GM18517 (cell line): ENCODE measurements around the gene COL4A1.

Experiments
- ATAC-seq: cut with Tn5 transposase; IDR thresholded peaks from one replicate; pipeline ENCODE4 v1.9.1; 2021; ENCODE audit warnings: mild to moderate bottlenecking, moderate library complexity; ENCODE audit not compliant: unreplicated experiment

COL4A1 gene

GRCh38 chr13:110297766-110298504 lies 9.0 kb downstream of the COL4A1 start:
- no peak for ATAC-seq

DNA sequence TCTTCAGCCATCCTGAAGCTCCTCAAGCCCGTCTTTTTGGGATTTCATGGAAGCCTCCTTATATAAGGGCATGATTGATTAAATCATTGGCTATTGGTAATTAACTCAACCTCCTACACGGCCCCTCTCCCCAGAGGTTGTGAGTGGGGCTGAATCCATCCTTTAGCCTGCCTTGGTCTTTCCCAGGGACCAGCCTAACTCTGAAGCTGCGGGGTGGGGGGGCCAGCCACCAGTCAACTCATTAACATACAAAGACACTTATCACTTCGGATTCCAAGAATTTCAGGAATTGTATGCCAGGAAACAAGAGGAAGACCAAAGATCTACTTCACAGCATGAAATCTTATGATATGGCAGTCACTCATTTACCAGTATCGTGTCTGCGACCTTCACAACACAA lies 9.9 kb downstream of the COL4A1 start:
- ATAC-seq = no peak

GRCh38 chr13:110294622-110295021 lies 12.3 kb downstream of the COL4A1 start:
- no peak for ATAC-seq

DNA sequence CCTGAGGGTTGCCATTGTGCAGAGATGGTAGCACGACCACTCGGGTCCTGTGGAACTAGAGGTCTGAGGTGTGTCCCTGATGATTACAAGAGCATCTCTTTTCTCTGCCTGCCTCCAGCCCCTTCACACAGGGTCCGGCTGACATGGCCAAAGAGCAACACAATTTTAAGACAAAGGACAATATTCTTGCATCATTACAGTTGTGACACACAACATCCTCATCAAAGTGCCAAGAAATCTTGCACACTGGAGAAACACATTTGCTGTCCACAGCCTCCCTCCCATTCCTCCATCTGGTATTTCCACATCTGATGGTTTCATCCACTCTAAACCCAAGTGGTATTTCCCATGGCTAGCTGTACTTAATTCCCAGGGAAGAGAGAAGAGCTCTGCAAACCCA lies 12.8 kb downstream of the COL4A1 start:
- ATAC-seq = no peak

DNA sequence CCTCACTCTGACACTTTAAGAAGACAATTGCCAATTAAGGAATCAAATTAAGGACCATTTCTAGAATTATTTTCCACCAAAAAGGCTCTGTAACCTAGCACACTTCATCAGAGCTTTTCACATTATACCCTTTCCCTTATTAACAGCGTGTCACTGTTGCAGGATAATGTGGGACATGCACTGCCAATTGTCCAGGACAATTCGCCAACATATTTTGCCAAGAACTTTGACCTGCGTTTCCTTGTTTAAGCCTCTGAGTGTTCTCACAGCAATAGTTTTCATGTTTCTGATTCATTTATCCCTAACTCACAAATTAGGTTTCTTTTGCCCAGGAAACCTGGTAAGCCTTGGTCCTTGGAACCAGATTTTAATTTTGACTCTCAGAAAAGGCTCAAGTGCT lies 13.3 kb downstream of the COL4A1 start:
- ATAC-seq = no peak

DNA sequence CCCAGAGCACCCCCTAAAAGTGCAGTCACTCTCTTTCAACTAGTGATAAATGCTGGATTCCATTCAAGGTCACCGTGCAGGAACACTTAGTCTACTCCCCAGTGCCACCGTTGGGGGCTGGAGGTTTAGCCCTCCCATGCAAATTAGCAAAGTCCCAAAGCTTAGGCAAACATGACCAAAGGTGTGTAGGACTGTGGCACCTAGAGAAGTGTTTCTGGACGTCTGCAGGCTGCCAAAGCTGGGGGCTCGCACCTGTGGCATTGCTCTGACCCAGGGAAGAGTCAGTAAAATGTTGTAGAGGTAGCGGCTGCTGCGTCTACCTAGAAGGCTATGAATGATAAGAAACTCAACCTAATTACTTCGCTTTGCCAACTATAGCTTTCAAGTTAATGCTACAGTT lies 13.9 kb downstream of the COL4A1 start:
- ATAC-seq = no peak

GRCh38 chr13:110291286-110291685 lies 15.7 kb downstream of the COL4A1 start:
- ATAC-seq = no peak

GRCh38 chr13:110290826-110291225 lies 16.1 kb downstream of the COL4A1 start:
- ATAC-seq = no peak

- ATAC-seq = no peak
Observed at GRCh38 chr13:110290153-110290552, 16.8 kb downstream of the COL4A1 start.

DNA sequence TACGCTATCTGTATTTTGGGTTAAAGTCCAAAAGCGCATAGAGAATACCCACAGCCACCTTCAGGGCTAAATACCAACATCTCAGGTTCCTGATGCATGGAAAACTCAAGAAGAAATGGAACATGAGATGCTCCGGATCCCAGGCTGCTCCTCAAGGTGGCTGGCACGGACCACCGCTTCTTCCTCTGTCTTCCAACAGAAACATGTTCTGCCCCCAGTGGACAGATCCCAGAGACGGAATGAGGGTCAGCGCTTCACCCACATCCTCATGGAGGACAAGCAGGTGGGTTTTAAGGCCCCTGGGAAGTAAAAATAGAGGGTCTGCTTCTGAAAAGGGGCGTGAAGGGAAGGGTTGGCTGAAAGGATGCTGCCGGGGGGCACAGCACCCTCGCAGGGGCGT lies 17.3 kb downstream of the COL4A1 start:
- ATAC-seq = no peak

DNA sequence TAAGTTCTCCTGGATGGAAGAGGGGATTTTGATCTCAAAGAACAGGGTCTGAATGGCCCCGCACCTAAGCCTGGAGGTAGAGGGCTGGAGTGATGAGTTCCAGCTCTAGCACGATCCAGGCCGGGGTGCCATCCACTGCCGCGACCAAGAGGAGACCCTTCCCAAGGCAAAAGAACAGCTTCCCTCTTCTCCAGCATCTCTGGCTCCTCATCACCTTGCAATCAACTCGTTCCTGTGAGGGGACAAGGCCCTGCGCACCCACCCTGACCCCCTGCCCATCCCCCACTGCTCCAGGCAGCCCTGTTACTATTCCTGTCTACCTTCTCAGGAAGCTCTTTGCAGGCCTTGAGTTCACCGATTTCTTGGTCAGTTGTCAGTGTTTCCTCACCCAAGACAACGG lies 17.8 kb downstream of the COL4A1 start:
- ATAC-seq = no peak

GRCh38 chr13:110286833-110287819 lies 19.8 kb downstream of the COL4A1 start:
- ATAC-seq = no peak

GRCh38 chr13:110285991-110286832 lies 20.7 kb downstream of the COL4A1 start:
- ATAC-seq = no peak

GRCh38 chr13:110284779-110285484 lies 22.0 kb downstream of the COL4A1 start:
- no peak for ATAC-seq

- no peak for ATAC-seq
Observed at GRCh38 chr13:110283736-110284517, 23.0 kb downstream of the COL4A1 start.

GRCh38 chr13:110282316-110282841 lies 24.6 kb downstream of the COL4A1 start:
- ATAC-seq = no peak

DNA sequence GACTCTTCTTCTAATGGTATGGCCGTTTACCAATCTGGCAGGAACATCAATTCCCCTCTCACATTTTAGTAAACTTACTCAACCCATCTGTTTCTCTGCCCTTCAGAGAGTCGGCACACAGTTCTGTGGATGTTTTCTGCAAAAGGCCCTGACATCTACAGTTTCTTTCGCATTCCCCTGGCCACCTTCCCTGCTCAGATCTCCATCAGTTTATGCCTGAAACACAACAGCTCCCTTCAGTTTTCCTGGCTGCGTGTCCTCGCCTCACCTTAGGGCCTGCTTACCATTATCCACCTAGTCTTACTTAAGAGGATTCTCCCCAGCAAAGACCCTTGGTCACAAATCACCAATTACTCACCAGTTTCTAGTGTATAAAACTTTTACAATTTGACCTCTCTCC lies 25.2 kb downstream of the COL4A1 start:
- ATAC-seq = no peak

GRCh38 chr13:110280985-110281688 lies 25.8 kb downstream of the COL4A1 start:
- ATAC-seq = no peak
